Fibroblast of villous mesenchyme (primary cell): Measurements from ENCODE around the gene RAP1GAP2. TPM values are rescaled to one million over a fixed set of nuclear protein-coding genes. Genes with fewer than 3 reads are reported as not detected.

Source experiments
- DNase-seq: peaks from one replicate; pipeline ENCODE4 v3.0.0-alpha.2; 2010; ENCODE audit warnings: low read depth
- H3K4me3 ChIP-seq: 2 replicates; pipeline ENCODE4 v1.5.1; 2011; ENCODE audit warnings: low read depth, mild to moderate bottlenecking, low read length
- total RNA-seq: library from RNA; depleted of rRNA; stranded (reverse); fragments of >200 nt; gene quantifications from 2 replicates; pipeline ENCODE4 v1.2.3, GENCODE V29; 2012
- TF ChIP-seq, protein P1 (sequence below): IDR thresholded peaks from 2 replicates; pipeline ENCODE4 v1.5.1; 2012; ENCODE audit warnings: low read depth, mild to moderate bottlenecking, low read length; ENCODE audit not compliant: insufficient read depth

The RAP1GAP2 gene
- total RNA-seq, 1 donor = 5.2 TPM

DNA sequence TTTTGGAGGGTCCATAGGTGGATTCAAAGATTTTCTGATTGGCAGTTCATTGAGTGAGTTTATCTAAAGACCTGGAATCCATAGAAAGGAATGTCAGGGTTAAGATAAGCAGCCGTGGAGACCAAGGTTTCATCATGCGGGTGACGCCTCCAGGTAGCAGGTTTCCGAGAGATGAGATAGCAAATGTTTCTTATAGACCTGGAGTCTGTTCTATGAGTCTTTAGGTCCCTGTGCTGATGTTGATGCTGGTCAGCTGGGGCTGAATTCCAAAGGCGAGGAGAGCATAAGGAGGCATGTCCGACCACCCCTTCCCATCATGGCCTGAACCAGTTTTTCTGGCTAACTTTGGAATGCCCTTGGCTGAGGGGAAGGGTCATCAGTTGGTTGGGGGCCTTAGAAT, 80.2 kb downstream of the RAP1GAP2 start:
- no peak for DNase-seq
- TF ChIP-seq, protein P1, sequence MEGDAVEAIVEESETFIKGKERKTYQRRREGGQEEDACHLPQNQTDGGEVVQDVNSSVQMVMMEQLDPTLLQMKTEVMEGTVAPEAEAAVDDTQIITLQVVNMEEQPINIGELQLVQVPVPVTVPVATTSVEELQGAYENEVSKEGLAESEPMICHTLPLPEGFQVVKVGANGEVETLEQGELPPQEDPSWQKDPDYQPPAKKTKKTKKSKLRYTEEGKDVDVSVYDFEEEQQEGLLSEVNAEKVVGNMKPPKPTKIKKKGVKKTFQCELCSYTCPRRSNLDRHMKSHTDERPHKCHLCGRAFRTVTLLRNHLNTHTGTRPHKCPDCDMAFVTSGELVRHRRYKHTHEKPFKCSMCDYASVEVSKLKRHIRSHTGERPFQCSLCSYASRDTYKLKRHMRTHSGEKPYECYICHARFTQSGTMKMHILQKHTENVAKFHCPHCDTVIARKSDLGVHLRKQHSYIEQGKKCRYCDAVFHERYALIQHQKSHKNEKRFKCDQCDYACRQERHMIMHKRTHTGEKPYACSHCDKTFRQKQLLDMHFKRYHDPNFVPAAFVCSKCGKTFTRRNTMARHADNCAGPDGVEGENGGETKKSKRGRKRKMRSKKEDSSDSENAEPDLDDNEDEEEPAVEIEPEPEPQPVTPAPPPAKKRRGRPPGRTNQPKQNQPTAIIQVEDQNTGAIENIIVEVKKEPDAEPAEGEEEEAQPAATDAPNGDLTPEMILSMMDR = no peak
- no peak overlapping the region for H3K4me3 ChIP-seq

DNA sequence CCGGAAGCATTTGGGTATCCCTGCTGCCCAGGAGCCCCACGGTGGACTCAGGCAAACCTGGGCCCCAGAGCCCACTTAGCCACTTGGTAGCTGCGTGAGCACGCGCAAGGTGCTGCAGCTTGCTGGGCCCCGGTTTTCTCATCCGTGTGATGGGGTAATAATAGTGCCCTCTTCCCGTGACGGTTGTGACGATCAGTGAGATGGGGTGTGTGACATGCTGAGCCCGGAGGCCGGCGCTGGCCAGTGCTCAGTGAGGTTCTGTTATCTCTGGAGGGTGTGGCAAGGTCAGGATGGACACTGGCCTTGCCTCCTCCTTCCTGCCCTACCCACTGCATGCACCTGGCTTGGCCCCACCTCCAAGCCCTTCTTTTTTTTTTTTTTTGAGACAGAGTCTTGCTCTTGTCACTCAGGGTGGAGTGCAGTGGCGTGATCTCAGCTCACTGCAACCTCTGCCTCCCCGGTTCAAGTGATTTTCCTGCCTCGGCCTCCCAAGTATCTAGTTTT, 82.6 kb downstream of the RAP1GAP2 start:
- no peak for DNase-seq
- H3K4me3 ChIP-seq = no peak overlapping the region
- TF ChIP-seq, protein P1 = no peak

DNA sequence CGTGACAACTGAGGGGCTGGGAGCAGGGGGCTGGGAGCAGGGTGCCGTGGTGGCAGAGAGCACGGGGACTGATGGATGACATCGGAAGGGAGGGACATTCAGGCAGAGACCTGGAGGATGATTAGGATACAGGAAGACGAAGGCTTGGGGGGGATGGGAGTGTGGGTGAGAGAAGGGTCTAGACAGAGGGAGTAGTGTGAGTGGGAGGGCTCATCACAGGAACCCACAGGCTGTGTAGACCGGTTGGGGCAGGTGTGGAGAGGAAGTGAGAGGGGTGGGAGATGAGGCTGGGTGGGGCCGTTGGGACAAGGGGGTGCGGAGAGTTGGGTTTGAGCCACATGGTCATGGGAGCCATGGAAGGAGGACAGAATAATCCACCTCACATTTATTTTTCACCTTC, 83.8 kb downstream of the RAP1GAP2 start:
- no peak for DNase-seq
- TF ChIP-seq, protein P1 = no peak
- H3K4me3 ChIP-seq = no peak overlapping the region

DNA sequence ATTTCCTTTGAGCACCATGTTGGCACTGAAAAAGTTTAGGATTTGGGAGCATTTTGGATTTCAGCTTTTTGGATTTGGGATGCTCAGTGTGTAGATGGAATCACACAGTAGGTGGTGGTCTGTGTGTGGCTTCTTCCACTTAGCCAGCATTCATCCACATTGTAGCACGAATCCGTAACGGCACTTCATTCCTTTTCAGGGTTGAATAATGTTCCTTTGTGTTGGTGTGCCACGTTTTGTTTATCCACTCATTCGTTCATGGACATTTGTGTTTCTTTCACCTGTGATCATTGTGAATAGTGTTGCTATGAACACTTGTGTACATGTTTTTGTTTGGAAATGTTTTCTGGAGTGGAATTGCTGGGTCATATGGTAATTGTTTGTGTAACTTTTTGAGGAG, 85.1 kb downstream of the RAP1GAP2 start:
- TF ChIP-seq, protein P1 = no peak
- DNase-seq = no peak
- H3K4me3 ChIP-seq = no peak overlapping the region

DNA sequence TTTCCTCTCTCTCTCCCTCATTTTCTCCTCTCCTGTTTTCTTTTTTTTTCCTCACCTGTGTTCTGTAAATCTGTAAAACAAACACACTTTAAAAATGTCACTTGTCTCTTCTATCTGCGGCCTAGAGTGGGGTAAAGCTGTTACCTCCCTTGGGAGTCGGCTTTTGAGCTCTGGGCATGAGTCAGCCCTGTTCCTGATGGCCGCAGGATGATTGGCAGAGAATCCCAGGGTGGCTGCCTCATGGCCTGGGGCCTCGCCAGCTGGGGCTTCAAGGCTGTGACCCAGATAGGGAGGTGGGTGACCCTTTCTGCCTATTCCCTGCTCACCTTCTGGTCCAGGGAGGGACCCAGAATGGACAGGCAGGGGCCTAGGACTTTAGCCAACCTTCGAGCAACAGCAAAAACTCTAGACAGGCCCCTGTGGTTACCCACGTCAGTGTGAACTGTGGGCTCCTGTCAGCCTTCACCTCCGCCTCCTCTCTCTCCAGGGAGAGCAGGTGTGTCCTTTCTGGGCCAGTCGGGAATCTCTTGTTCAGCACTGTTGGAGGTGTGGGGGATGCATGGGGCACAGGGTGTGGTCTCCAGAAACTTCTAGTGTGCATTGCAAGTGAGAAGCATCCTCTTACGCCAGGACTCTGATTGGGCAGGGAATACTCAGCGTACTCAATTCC, 87.4 kb downstream of the RAP1GAP2 start:
- DNase-seq = no peak
- TF ChIP-seq, protein P1 = no peak
- H3K4me3 ChIP-seq = no peak overlapping the region

DNA sequence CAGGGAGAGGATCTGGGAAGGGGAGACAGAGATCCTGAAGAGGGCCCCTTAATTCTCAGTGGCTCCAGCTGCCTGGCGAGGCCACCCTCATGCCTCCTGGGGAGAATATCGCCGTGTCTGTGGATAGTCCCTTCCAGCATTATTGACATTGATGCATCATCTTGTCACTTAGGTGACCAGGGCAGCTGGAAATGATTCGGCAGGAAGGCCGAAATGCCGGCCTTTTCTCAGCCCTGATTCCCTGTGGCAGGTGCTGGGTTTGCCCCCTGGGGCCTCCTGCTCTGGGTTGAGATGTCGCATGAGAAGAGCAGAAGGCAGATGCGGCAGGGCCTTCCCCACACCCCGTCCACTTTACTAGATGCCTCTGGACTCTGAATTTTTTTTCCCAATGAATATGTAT, 89.5 kb downstream of the RAP1GAP2 start:
- no peak overlapping the region for H3K4me3 ChIP-seq
- TF ChIP-seq, protein P1 = no peak
- no peak for DNase-seq

- TF ChIP-seq, protein P1 = no peak
- DNase-seq = no peak
- H3K4me3 ChIP-seq = no peak overlapping the region
Observed at GRCh38 chr17:2888326-2888725, 92.1 kb downstream of the RAP1GAP2 start.
